H1 (cell line): ENCODE results near the gene QSOX2. TPM values are rescaled to one million over a fixed set of nuclear protein-coding genes. Genes with fewer than 3 reads are reported as not detected.
A peak's percentile ranks its signal among the peaks of the same experiment; 100 is the strongest.

Experiments
- CTCF ChIA-PET: fragments of 300-600 bp; sonication (Branson Sonifier 250); formaldehyde crosslinking; loops from one replicate; lab custom pipeline; 2021; ENCODE audit not compliant: partially characterized antibody; lab: Charles Lee
- POLR2A ChIA-PET: fragments of 300-600 bp; sonication (Branson Sonifier 250); formaldehyde crosslinking; loops from one replicate; lab custom pipeline; 2021; ENCODE audit warnings: inconsistent platforms; ENCODE audit not compliant: partially characterized antibody; lab: Charles Lee
- DNase-seq, 2 experiments: peaks; one replicate each; pipeline versions ENCODE4 v3.0.0 to v3.0.0-alpha.2; 2010 to 2022; ENCODE audit warnings: low spot score in 2 of 2, low read depth in 1 of 2, mixed read lengths in 1 of 2
- FAIRE-seq: peaks from 2 replicates; lab custom pipeline; 2011; peaks lifted over from hg19 to GRCh38; lab: Jason Lieb, UNC
- H2AFZ ChIP-seq: 2 replicates; pipeline ENCODE4 v1.8.1; 2012; ENCODE audit warnings: low read length, inconsistent platforms
- H2AK5ac ChIP-seq: 2 replicates; pipeline ENCODE4 v1.6.1; 2013; ENCODE audit warnings: low read depth, low read length
- H2BK120ac ChIP-seq: replicated peaks from 2 replicates; pipeline ENCODE3; 2013; ENCODE audit warnings: low read depth, low read length, inconsistent platforms
- H2BK12ac ChIP-seq: 2 replicates; pipeline ENCODE4 v1.6.1; 2013; ENCODE audit warnings: low read depth, low read length
- H2BK15ac ChIP-seq: 2 replicates; pipeline ENCODE4 v1.6.1; 2013; ENCODE audit warnings: low read length
- H2BK20ac ChIP-seq: 2 replicates; pipeline ENCODE4 v1.6.1; 2013; ENCODE audit warnings: low read length
- H2BK5ac ChIP-seq: 2 replicates; pipeline ENCODE4 v1.6.1; 2013; ENCODE audit warnings: low read depth, low read length
- H3K14ac ChIP-seq: 2 replicates; pipeline ENCODE4 v1.6.1; 2013; ENCODE audit warnings: inconsistent platforms; ENCODE audit not compliant: insufficient read length
- H3K18ac ChIP-seq: 2 replicates; pipeline ENCODE4 v1.6.1; 2013; ENCODE audit warnings: low read length; ENCODE audit errors: extremely low read depth
- H3K23ac ChIP-seq: 2 replicates; pipeline ENCODE4 v1.6.1; 2013; ENCODE audit warnings: inconsistent platforms; ENCODE audit not compliant: insufficient read length
- H3K23me2 ChIP-seq: 2 replicates; pipeline ENCODE4 v1.6.1; 2013; ENCODE audit warnings: low read depth, low read length
- H3K27ac ChIP-seq: 2 replicates; pipeline ENCODE4 v1.6.1; 2011; ENCODE audit warnings: low read depth, low read length, inconsistent platforms
- H3K27me3 ChIP-seq, 4 experiments: replicated peaks in 1 of 4; 1 replicate in 1 of 4; 2 replicates in 3 of 4; pipeline versions ENCODE4 v1.6.1 to v1.8.1; 2011 to 2013; ENCODE audit warnings: low read length in 3 of 4, mild to moderate bottlenecking in 3 of 4, inconsistent platforms in 2 of 4, mixed read lengths in 2 of 4, moderate library complexity in 1 of 4; ENCODE audit not compliant: control insufficient read depth in 3 of 4, insufficient read depth in 3 of 4; ENCODE audit errors: extremely low read depth in 1 of 4
- H3K36me3 ChIP-seq, 4 experiments: 2 replicates each; pipeline versions ENCODE4 v1.6.1 to v1.8.1; 2011 to 2013; ENCODE audit warnings: mild to moderate bottlenecking in 4 of 4, low read length in 3 of 4, moderate library complexity in 2 of 4, control low read depth in 1 of 4, inconsistent platforms in 1 of 4; ENCODE audit not compliant: insufficient read depth in 4 of 4, control insufficient read depth in 2 of 4
- H3K4ac ChIP-seq: replicated peaks from 2 replicates; pipeline ENCODE3; 2013; ENCODE audit warnings: low read length, low read depth, mixed read lengths, inconsistent platforms; ENCODE audit not compliant: insufficient read length
- H3K4me1 ChIP-seq, 4 experiments: replicated peaks in 1 of 4; 1 replicate in 1 of 4; 2 replicates in 3 of 4; pipeline versions ENCODE4 v1.6.1 to v1.8.1; 2011 to 2013; ENCODE audit warnings: low read length in 3 of 4, inconsistent platforms in 2 of 4, mixed read lengths in 1 of 4; ENCODE audit not compliant: insufficient read depth in 4 of 4, control insufficient read depth in 3 of 4
- H3K4me2 ChIP-seq, 2 experiments: 2 replicates each; pipeline versions ENCODE4 v1.6.1 to v1.8.1; 2011 to 2013; ENCODE audit warnings: low read depth in 2 of 2, low read length in 2 of 2, control low read depth in 1 of 2, inconsistent platforms in 1 of 2, mild to moderate bottlenecking in 1 of 2; ENCODE audit not compliant: insufficient read depth in 1 of 2
- H3K4me3 ChIP-seq, 4 experiments: fragments of 200-600, 300-600 bp in 1 of 4; sonication (generic), shearing (Covaris generic), sonication (Bioruptor Twin) in 1 of 4; 2 replicates each; pipeline versions ENCODE4 v1.5.1 to v1.8.1; 2011 to 2016; ENCODE audit warnings: low read length in 4 of 4, low read depth in 3 of 4, control low read depth in 2 of 4, inconsistent platforms in 2 of 4, mild to moderate bottlenecking in 2 of 4, mixed read lengths in 1 of 4, moderate library complexity in 1 of 4; ENCODE audit not compliant: insufficient read depth in 2 of 4; ENCODE audit errors: extremely low read depth in 1 of 4
- H3K56ac ChIP-seq: replicated peaks from 2 replicates; pipeline ENCODE3; 2013; ENCODE audit warnings: low read depth, mild to moderate bottlenecking, mixed read lengths, low read length, inconsistent platforms; ENCODE audit not compliant: insufficient read length
- H3K79me1 ChIP-seq: 2 replicates; pipeline ENCODE4 v1.6.1; 2013; ENCODE audit warnings: low read depth, low read length, control low read depth
- H3K79me2 ChIP-seq, 2 experiments: 2 replicates each; pipeline versions ENCODE4 v1.6.1 to v1.8.1; 2012 to 2013; ENCODE audit warnings: low read length in 2 of 2, mild to moderate bottlenecking in 2 of 2, inconsistent platforms in 1 of 2; ENCODE audit not compliant: insufficient read depth in 2 of 2, control insufficient read depth in 1 of 2
- H3K9ac ChIP-seq, 4 experiments: replicated peaks in 1 of 4; 1 replicate in 1 of 4; 2 replicates in 3 of 4; pipeline versions ENCODE4 v1.6.1 to v1.8.1; 2011 to 2013; ENCODE audit warnings: low read depth in 3 of 4, low read length in 3 of 4, control low read depth in 2 of 4, mild to moderate bottlenecking in 2 of 4, moderate library complexity in 2 of 4, inconsistent platforms in 1 of 4; ENCODE audit errors: extremely low read depth in 1 of 4
- H3K9me3 ChIP-seq, 2 experiments: 2 replicates each; pipeline versions ENCODE4 v1.6.1 to v1.8.1; 2012 to 2013; ENCODE audit warnings: mild to moderate bottlenecking in 2 of 2, moderate library complexity in 2 of 2, control low read depth in 1 of 2, inconsistent platforms in 1 of 2, low read depth in 1 of 2, low read length in 1 of 2, mixed read lengths in 1 of 2; ENCODE audit not compliant: insufficient read depth in 2 of 2
- H4K20me1 ChIP-seq, 2 experiments: replicated peaks in 1 of 2; 2 replicates each; pipeline versions ENCODE3 to v1.8.1; 2011 to 2013; ENCODE audit warnings: inconsistent platforms in 2 of 2, low read length in 2 of 2, mild to moderate bottlenecking in 1 of 2; ENCODE audit not compliant: insufficient read depth in 2 of 2, control insufficient read depth in 1 of 2
- H4K5ac ChIP-seq: 2 replicates; pipeline ENCODE4 v1.6.1; 2013; ENCODE audit warnings: low read length, low read depth, mixed read lengths, inconsistent platforms; ENCODE audit not compliant: insufficient read length
- H4K8ac ChIP-seq: 2 replicates; pipeline ENCODE4 v1.8.0; 2013; ENCODE audit warnings: mild to moderate bottlenecking, moderate library complexity, low read length, inconsistent platforms; ENCODE audit not compliant: insufficient read depth; ENCODE audit errors: extremely low read depth
- H4K91ac ChIP-seq: replicated peaks from 2 replicates; pipeline ENCODE3; 2013; ENCODE audit warnings: low read length, mixed read lengths, inconsistent platforms; ENCODE audit not compliant: insufficient read length
- CTBP2 ChIP-seq: IDR thresholded peaks from 2 replicates; pipeline ENCODE4 v1.7.0; 2011; ENCODE audit warnings: borderline replicate concordance, mild to moderate bottlenecking, moderate library complexity, mixed read lengths, low read length; ENCODE audit not compliant: insufficient read depth, insufficient read length
- EGR1 ChIP-seq: IDR thresholded peaks from 2 replicates; pipeline ENCODE4 v1.6.1; 2011; ENCODE audit warnings: low read depth, low read length, borderline replicate concordance
- RNF2 ChIP-seq: fragments of 200-900, 300-1000 bp; sonication (generic); IDR thresholded peaks from 2 replicates; pipeline ENCODE4 v1.7.1; 2016; ENCODE audit warnings: borderline replicate concordance, low read depth, mild to moderate bottlenecking, antibody characterized with exemption, low read length; ENCODE audit not compliant: poor library complexity, severe bottlenecking; ENCODE audit errors: missing control alignments
- SIN3A ChIP-seq, 2 experiments: IDR thresholded peaks in 1 of 2; conservative IDR thresholded peaks in 1 of 2; 2 replicates each; pipeline ENCODE4 v1.6.1; 2011 to 2012; ENCODE audit warnings: low read length in 2 of 2, improper control_type of control experiment in 1 of 2, low read depth in 1 of 2, mild to moderate bottlenecking in 1 of 2
- SP1 ChIP-seq: IDR thresholded peaks from 2 replicates; pipeline ENCODE4 v1.6.1; 2011; ENCODE audit warnings: low read depth, low read length
- WGBS, 2 experiments: shearing (Covaris generic) in 1 of 2; methylation state at CpG; one replicate each; pipeline versions ENCODE4 v1.1.6 to v1.1.7; 2013 to 2015; ENCODE audit warnings: low lambda C conversion rate in 2 of 2, mixed read lengths in 2 of 2, inconsistent platforms in 1 of 2, low coverage in 1 of 2, missing lambda C conversion rate in 1 of 2; ENCODE audit not compliant: insufficient replicate concordance in 2 of 2, insufficient coverage in 1 of 2, insufficient read length in 1 of 2; ENCODE audit errors: extremely low coverage in 1 of 2, missing lambda C conversion rate in 1 of 2; 5-methylcytosine and 5-hydroxymethylcytosine counted together
- polyA plus RNA-seq, 7 experiments: library from polyadenylated mRNA; depleted of rRNA in 3 of 7; stranded (reverse) in 5 of 7; unstranded in 2 of 7; fragments of >200 nt in 5 of 7; fragments of 200-250 nt in 2 of 7; gene quantifications; 1 replicate in 5 of 7; 2 replicates in 1 of 7; 4 replicates in 1 of 7; pipeline versions ENCODE4 v1.2.1 to v1.2.3, GENCODE V29; 2011 to 2013; ENCODE audit warnings: missing spikeins in 2 of 7, mixed read lengths in 2 of 7
- total RNA-seq: library from RNA; stranded (reverse); fragmentation: NEBNext Ultra II Directional; extraction: Animal tissue kit (Norgen Biotek cat#: 25700); gene quantifications from 2 replicates; pipeline ENCODE4 v1.2.1, GENCODE V29; 2021

The QSOX2 gene
- total and polyA plus RNA-seq, 2 of the 8 experiments (the other 6 are each of a cell fraction or from before 2014, with no cell fraction given) = 18.0 to 28.6 TPM

- WGBS, 2 experiments = 90% methylated on average over 29 of the region's 30 CpGs; no CpG with 5 or more reads in 1 of the 2 experiments
- H4K20me1 ChIP-seq = peaks cover 0 to 6% of the 10 kb centered on the region in 2 experiments
- no peak overlapping the region for H4K8ac ChIP-seq
- H3K27ac ChIP-seq = no peak overlapping the region
- no peak overlapping the region for H3K23ac ChIP-seq
- no peaks in the 10 kb centered on the region for H3K79me1 ChIP-seq
- no peak overlapping the region for H2AFZ ChIP-seq
- H3K56ac ChIP-seq = no peak overlapping the region
- peaks cover 0 to 9% of the 10 kb centered on the region in 2 experiments; a peak in 2 of 4 replicates for H3K79me2 ChIP-seq
- no peak overlapping the region for H4K5ac ChIP-seq
- no peak overlapping the region for H2BK120ac ChIP-seq
- ChIA-PET POLR2A (interaction anchor here (2.2 kb wide), 1 partner anchor 18 kb away, joined by 6 read pairs; no protein-coding TSS in a partner anchor), CTCF (interaction anchor here (1.2 to 2.3 kb wide), 3 partner anchors 12 to 24 kb away, joined by 3 to 8 read pairs (median 3); no protein-coding TSS in a partner anchor)
- no peaks in the 10 kb centered on the region; the same call in 1 of the 2 replicates for H3K23me2 ChIP-seq
- no peak for DNase-seq
- H2BK5ac ChIP-seq = peak overlapping the region; percentile 12; the same call in 1 of the 2 replicates
- no peak overlapping the region for H3K4me3 ChIP-seq
- FAIRE-seq = no peak
- H3K4ac ChIP-seq = no peak overlapping the region
- no peak overlapping the region for H2AK5ac ChIP-seq
- H2BK12ac ChIP-seq = no peak overlapping the region
- no peak overlapping the region for H4K91ac ChIP-seq
- H3K4me2 ChIP-seq = no peak overlapping the region
- no peak overlapping the region for H2BK15ac ChIP-seq
- peaks cover 0 to 7% (median 1%) of the 10 kb centered on the region in 4 experiments; a peak in 4 of 7 replicates for H3K27me3 ChIP-seq
- peaks cover 3 to 13% (median 8%) of the 10 kb centered on the region in 4 experiments for H3K4me1 ChIP-seq
- H3K18ac ChIP-seq = no peak overlapping the region
- no peaks in the 10 kb centered on the region for H3K36me3 ChIP-seq
- no peaks in the 10 kb centered on the region for H3K9me3 ChIP-seq
- no peak overlapping the region for H2BK20ac ChIP-seq
- H3K9ac ChIP-seq = no peak overlapping the region
- no peak overlapping the region for H3K14ac ChIP-seq
- TF ChIP-seq CTBP2 (no peak), SP1 (no peak), SIN3A (conservative IDR thresholded peaks at IDR 0.05 in 1 of 2, IDR thresholded peaks at IDR 0.05 in 1 of 2; ENCODE audit: low read depth in 1 of 2, low read length in 2 of 2) (no peak), RNF2 (no peak), EGR1 (no peak)
Measured at GRCh38 chr9:136248951-136249876, 3.6 kb upstream of the QSOX2 start.
